ENCODE measurements around the gene RFTN1. TPM values are rescaled to one million over a fixed set of nuclear protein-coding genes. Genes with fewer than 3 reads are reported as not detected.

Gene RFTN1
- total RNA-seq, 1 experiment from 2014 or later: 4.5 TPM

- Mint-ChIP-seq H3K27ac (ENCODE audit: low read depth, unreplicated experiment) (no peak overlapping the region), H3K9me3 (ENCODE audit: unreplicated experiment) (no peaks in the 10 kb centered on the region), H3K4me3 (ENCODE audit: unreplicated experiment) (no peak overlapping the region), H3K4me1 (ENCODE audit: insufficient read depth, unreplicated experiment) (no peaks in the 10 kb centered on the region), H3K27me3 (ENCODE audit: insufficient read depth, unreplicated experiment) (no peaks in the 10 kb centered on the region), H3K36me3 (ENCODE audit: insufficient read depth, unreplicated experiment) (no peaks in the 10 kb centered on the region)
- TF ChIP-seq CTCF (IDR thresholded peaks at IDR 0.05; ENCODE audit: unreplicated experiment): no peak
- intact Hi-C loops (cut with micrococcal nuclease): no loop called here
- BruUV-seq (replicated peaks): no TSS peak
- POLR2A ChIA-PET: interaction anchor here (1.0 kb wide), 1 partner anchor 23 kb away, joined by 3 read pairs; no protein-coding TSS in a partner anchor
- no peak for DNase-seq (ENCODE audit: unreplicated experiment)
- CTCF ChIA-PET: interaction anchor here (0.6 to 0.9 kb wide), 2 partner anchors 13 to 79 kb away, joined by 3 to 6 read pairs; no protein-coding TSS in a partner anchor
These were observed 152.4 kb downstream of the RFTN1 start for GRCh38 chr3:16361087-16361486.

- Mint-ChIP-seq H3K4me1 (ENCODE audit: insufficient read depth, unreplicated experiment) (no peaks in the 10 kb centered on the region), H3K36me3 (ENCODE audit: insufficient read depth, unreplicated experiment) (no peaks in the 10 kb centered on the region), H3K9me3 (ENCODE audit: unreplicated experiment) (no peaks in the 10 kb centered on the region), H3K4me3 (ENCODE audit: unreplicated experiment) (no peak overlapping the region), H3K27ac (ENCODE audit: low read depth, unreplicated experiment) (no peak overlapping the region), H3K27me3 (ENCODE audit: insufficient read depth, unreplicated experiment) (no peaks in the 10 kb centered on the region)
- no peak for TF ChIP-seq CTCF (IDR thresholded peaks at IDR 0.05; ENCODE audit: unreplicated experiment)
- no TSS peak for BruUV-seq (replicated peaks)
- POLR2A ChIA-PET: no interaction called here
- no peak for DNase-seq (ENCODE audit: unreplicated experiment)
- CTCF ChIA-PET: interaction anchor here (0.6 kb wide), 1 partner anchor 333 kb away, joined by 4 read pairs; no protein-coding TSS in a partner anchor
- intact Hi-C loops (cut with micrococcal nuclease): no loop called here
These were observed 154.2 kb downstream of the RFTN1 start for GRCh38 chr3:16359331-16359730.

- Mint-ChIP-seq H3K36me3 (ENCODE audit: insufficient read depth, unreplicated experiment) (no peaks in the 10 kb centered on the region), H3K4me1 (ENCODE audit: insufficient read depth, unreplicated experiment) (no peaks in the 10 kb centered on the region), H3K4me3 (ENCODE audit: unreplicated experiment) (no peak overlapping the region), H3K9me3 (ENCODE audit: unreplicated experiment) (no peaks in the 10 kb centered on the region), H3K27me3 (ENCODE audit: insufficient read depth, unreplicated experiment) (no peaks in the 10 kb centered on the region), H3K27ac (ENCODE audit: low read depth, unreplicated experiment) (no peak overlapping the region)
- intact Hi-C loops (cut with micrococcal nuclease): no loop called here
- POLR2A ChIA-PET: no interaction called here
- DNase-seq (ENCODE audit: unreplicated experiment): no peak
- no TSS peak for BruUV-seq (replicated peaks)
- TF ChIP-seq CTCF (IDR thresholded peaks at IDR 0.05; ENCODE audit: unreplicated experiment): no peak
- CTCF ChIA-PET: interaction anchor here (0.7 to 1.5 kb wide), 2 partner anchors 22 to 703 kb away, joined by 3 to 4 read pairs; no protein-coding TSS in a partner anchor
These were observed 155.2 kb downstream of the RFTN1 start for GRCh38 chr3:16358336-16358735.

- H3K27me3 Mint-ChIP-seq (ENCODE audit: insufficient read depth, unreplicated experiment): no peaks in the 10 kb centered on the region
- POLR2A ChIA-PET: interaction anchor here (0.8 kb wide), 1 partner anchor 117 kb away, joined by 3 read pairs; no protein-coding TSS in a partner anchor
- no TSS peak for BruUV-seq (replicated peaks)
These were observed 156.0 kb downstream of the RFTN1 start for GRCh38 chr3:16357186-16358121.

More at GRCh38 chr3:16357186-16358121, 156.0 kb downstream of the RFTN1 start:
- no peak for TF ChIP-seq CTCF (IDR thresholded peaks at IDR 0.05; ENCODE audit: unreplicated experiment)
- intact Hi-C loops (cut with micrococcal nuclease): no loop called here
- H3K4me1 Mint-ChIP-seq (ENCODE audit: insufficient read depth, unreplicated experiment): no peaks in the 10 kb centered on the region
- CTCF ChIA-PET: interaction anchor here (1.5 kb wide), 1 partner anchor 21 kb away, joined by 4 read pairs; no protein-coding TSS in a partner anchor
- no peak overlapping the region for H3K4me3 Mint-ChIP-seq (ENCODE audit: unreplicated experiment)
- no peak for DNase-seq (ENCODE audit: unreplicated experiment)
- H3K9me3 Mint-ChIP-seq (ENCODE audit: unreplicated experiment): no peaks in the 10 kb centered on the region
- no peak overlapping the region for H3K27ac Mint-ChIP-seq (ENCODE audit: low read depth, unreplicated experiment)
- no peaks in the 10 kb centered on the region for H3K36me3 Mint-ChIP-seq (ENCODE audit: insufficient read depth, unreplicated experiment)
